GM18870 (cell line): ENCODE measurements around the gene CDC14B.

Source experiments
- ATAC-seq: cut with Tn5 transposase; IDR thresholded peaks from one replicate; pipeline ENCODE4 v1.9.1; 2021; ENCODE audit warnings: moderate library complexity; ENCODE audit not compliant: unreplicated experiment

The CDC14B gene

GRCh38 chr9:96450613-96451528, 168.8 kb downstream of the CDC14B start:
- ATAC-seq: no peak
